Left lung (tissue), 14 donors: Measurements from ENCODE around the gene ERF. TPM values are rescaled to one million over a fixed set of nuclear protein-coding genes. Genes with fewer than 3 reads are reported as not detected.

Experiments
- ATAC-seq: fragments of 200-7000 bp; cut with Tn5 transposase; one replicate; pipeline ENCODE4 v1.9.1; 2020; ENCODE audit warnings: moderate library complexity
- DNase-seq, 4 donors: peaks; one replicate each; pipeline ENCODE4 v3.0.0-alpha.2; 2013 to 2020
- H3K27ac ChIP-seq, 2 donors: fragments of 200-600 bp; sonication (generic) in 1 of 2; one replicate each; pipeline versions ENCODE4 v1.5.0 to v1.8.0; 2020 to 2021
- H3K27me3 ChIP-seq, 2 donors: fragments of 200-600 bp; sonication (generic) in 1 of 2; one replicate each; pipeline versions ENCODE4 v1.5.0 to v1.8.0; 2020 to 2021
- H3K36me3 ChIP-seq, 2 donors: fragments of 200-600 bp; sonication (generic) in 1 of 2; one replicate each; pipeline versions ENCODE4 v1.5.0 to v1.8.0; 2020 to 2021
- H3K4me1 ChIP-seq, 2 donors: fragments of 200-600 bp; one replicate each; pipeline ENCODE4 v1.8.0; 2021
- H3K4me3 ChIP-seq, 2 donors: fragments of 200-600 bp; sonication (generic) in 1 of 2; one replicate each; pipeline versions ENCODE4 v1.5.0 to v1.8.0; 2020 to 2021; ENCODE audit warnings: mild to moderate bottlenecking in 1 of 2
- H3K9me3 ChIP-seq, 2 donors: fragments of 200-600 bp; sonication (generic) in 1 of 2; one replicate each; pipeline versions ENCODE4 v1.5.0 to v1.8.0; 2020 to 2021
- intact Hi-C, 2 donors: fragments of 100-400 bp; cut with DNase I; formaldehyde crosslinking; loops; one replicate each; pipeline versions ENCODE4 v1.11.2 to v1.14.2; 2022
- long read RNA-seq, 12 donors: library from polyadenylated mRNA in 2 of 12; unstranded in 2 of 12; transcript quantifications; one replicate each; pipeline ENCODE4 v2.0.0 and lab custom pipeline, GENCODE V29; 2019 to 2026
- polyA plus RNA-seq, 6 donors: library from polyadenylated mRNA; unstranded; fragments of 120-200 nt; gene quantifications; one replicate each; pipeline ENCODE4 v1.2.1, GENCODE V29; 2013; ENCODE audit not compliant: insufficient read length in 6 of 6
- total RNA-seq, 2 donors: library from RNA; stranded (reverse); fragmentation: NEBNext Ultra II Directional; extraction: Animal tissue kit (Norgen Biotek cat#: 25700); gene quantifications; one replicate each; pipeline ENCODE4 v1.2.1, GENCODE V29; 2021
- TF ChIP-seq, protein P1 (sequence below), 2 donors: fragments of 200-600 bp; sonication (generic) in 1 of 2; IDR thresholded peaks; one replicate each; pipeline versions ENCODE4 v1.5.0 to v1.8.0; 2021; ENCODE audit warnings: antibody characterized with exemption in 2 of 2
- donor health status: DM: no; HTN: yes; CAD: no.
- donor health status: DM: no; HTN: no; CAD: no.

Gene ERF
- total RNA-seq (10 to 100 TPM; 47.0 to 55.0 TPM), polyA plus RNA-seq (10 to 100 TPM; 42.9 to 56.4 (median 48.9) TPM)
- long read RNA-seq, donor 1, transcript ERF-201 (4 exons, 2,698 nt) = major isoform, 25 of 32 reads
- long read RNA-seq, donor 1, partial matches to known transcripts = 0 of 32 reads
- long read RNA-seq, donor 1, other reads (novel, unspliced or antisense) = 0 of 32 reads
- long read RNA-seq, donor 2, transcript ERF-201 (4 exons, 2,698 nt) = major isoform, 19 of 71 reads
- long read RNA-seq, donor 2, partial matches to known transcripts = 51 of 71 reads
- long read RNA-seq, donor 2, other reads (novel, unspliced or antisense) = 0 of 71 reads
- long read RNA-seq, donor 3, transcript ERF-201 (4 exons, 2,698 nt) = major isoform, 14 of 16 reads
- long read RNA-seq, donor 3, partial matches to known transcripts = 0 of 16 reads
- long read RNA-seq, donor 3, other reads (novel, unspliced or antisense) = 0 of 16 reads
- long read RNA-seq, donor 4 = 0 reads
- long read RNA-seq, donor 5, transcript ERF-201 (4 exons, 2,698 nt) = major isoform, 18 of 22 reads
- long read RNA-seq, donor 5, partial matches to known transcripts = 0 of 22 reads
- long read RNA-seq, donor 5, other reads (novel, unspliced or antisense) = 0 of 22 reads
- long read RNA-seq, donor 6, transcript ERF-201 (4 exons, 2,698 nt) = major isoform, 16 of 17 reads
- long read RNA-seq, donor 6, partial matches to known transcripts = 0 of 17 reads
- long read RNA-seq, donor 6, other reads (novel, unspliced or antisense) = 0 of 17 reads
- long read RNA-seq, donor 7, transcript ERF-201 (4 exons, 2,698 nt) = major isoform, 13 of 15 reads
- long read RNA-seq, donor 7, partial matches to known transcripts = 0 of 15 reads
- long read RNA-seq, donor 7, other reads (novel, unspliced or antisense) = 0 of 15 reads
- long read RNA-seq, donor 8, transcript ERF-201 (4 exons, 2,698 nt) = major isoform, 29 of 32 reads
- long read RNA-seq, donor 8, partial matches to known transcripts = 0 of 32 reads
- long read RNA-seq, donor 8, other reads (novel, unspliced or antisense) = 0 of 32 reads
- long read RNA-seq, donor 9 = 0 reads
- long read RNA-seq, donor 10 = 0 reads
- long read RNA-seq, donor 11 = 0 reads
- long read RNA-seq, donor 12, transcript ERF-201 (4 exons, 2,698 nt) = major isoform, 15 of 18 reads
- long read RNA-seq, donor 12, partial matches to known transcripts = 0 of 18 reads
- long read RNA-seq, donor 12, other reads (novel, unspliced or antisense) = 0 of 18 reads

DNA sequence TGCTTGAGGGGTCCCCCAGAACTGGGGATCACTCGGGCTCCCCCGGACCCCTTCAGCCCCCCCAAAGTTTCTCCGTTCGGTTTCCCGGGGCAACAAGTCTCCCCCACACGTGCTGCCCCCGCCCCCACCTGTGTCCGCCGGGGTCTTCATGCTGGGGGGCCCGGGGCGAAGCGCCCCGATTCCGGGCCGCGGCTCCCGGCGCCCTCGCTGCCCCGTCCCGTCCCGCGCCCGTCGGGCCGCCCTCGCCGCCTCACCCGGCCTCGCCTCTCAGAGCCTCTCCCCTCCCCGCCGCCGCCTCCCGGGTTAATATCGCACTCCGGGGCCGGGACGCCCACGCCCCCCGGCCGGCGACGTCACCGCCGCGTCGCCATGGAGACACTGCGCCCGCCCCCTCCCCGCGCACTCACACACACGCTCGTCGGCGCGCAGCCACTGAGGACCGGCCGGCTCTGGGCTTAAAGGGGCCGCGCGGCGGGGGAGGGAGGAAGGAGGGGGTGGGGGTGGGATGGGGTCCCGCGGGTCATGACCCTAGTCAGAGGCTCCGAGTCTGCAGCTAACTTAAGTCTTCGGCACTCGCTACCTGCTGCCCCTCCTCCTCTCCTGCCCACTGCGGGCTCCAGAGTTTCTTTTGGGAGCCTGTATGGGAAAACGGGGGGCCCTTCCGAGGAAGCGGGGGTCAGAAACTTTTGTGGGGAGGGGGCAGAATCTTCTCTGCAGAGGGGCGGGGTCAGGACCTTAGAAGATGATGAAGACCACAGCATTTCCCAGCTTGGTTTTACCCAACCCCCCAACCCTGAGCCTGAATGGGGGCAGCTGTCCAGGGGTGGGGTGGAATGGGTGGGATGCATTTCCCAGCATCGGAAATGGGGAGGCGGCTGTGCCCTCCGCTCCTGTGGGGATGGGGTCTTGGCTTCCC lies at the start of gene ERF:
Gene ERF, minus strand, starts transcription at position 279 of the 916 bp plus-strand sequence. Its CDS starts 129 bp downstream, at position 150.
- peak within 1 kb of the TSS; percentile 95 to 98 for H3K27ac ChIP-seq
- peaks cover 0 to 3% of the 10 kb centered on the region in 2 donors for H3K36me3 ChIP-seq
- H3K4me1 ChIP-seq = peaks cover 24 to 49% of the 10 kb centered on the region in 2 donors
- TF ChIP-seq, protein P1, sequence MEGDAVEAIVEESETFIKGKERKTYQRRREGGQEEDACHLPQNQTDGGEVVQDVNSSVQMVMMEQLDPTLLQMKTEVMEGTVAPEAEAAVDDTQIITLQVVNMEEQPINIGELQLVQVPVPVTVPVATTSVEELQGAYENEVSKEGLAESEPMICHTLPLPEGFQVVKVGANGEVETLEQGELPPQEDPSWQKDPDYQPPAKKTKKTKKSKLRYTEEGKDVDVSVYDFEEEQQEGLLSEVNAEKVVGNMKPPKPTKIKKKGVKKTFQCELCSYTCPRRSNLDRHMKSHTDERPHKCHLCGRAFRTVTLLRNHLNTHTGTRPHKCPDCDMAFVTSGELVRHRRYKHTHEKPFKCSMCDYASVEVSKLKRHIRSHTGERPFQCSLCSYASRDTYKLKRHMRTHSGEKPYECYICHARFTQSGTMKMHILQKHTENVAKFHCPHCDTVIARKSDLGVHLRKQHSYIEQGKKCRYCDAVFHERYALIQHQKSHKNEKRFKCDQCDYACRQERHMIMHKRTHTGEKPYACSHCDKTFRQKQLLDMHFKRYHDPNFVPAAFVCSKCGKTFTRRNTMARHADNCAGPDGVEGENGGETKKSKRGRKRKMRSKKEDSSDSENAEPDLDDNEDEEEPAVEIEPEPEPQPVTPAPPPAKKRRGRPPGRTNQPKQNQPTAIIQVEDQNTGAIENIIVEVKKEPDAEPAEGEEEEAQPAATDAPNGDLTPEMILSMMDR (IDR thresholded peaks at IDR 0.05) = peak in 1 of 2 donors; percentile 14
- DNase-seq = peak; percentile 94 to 98 (median 95)
- intact Hi-C loops = loop anchor here in 1 of 2 donors (5.0 kb wide), 1 partner anchor 32 kb away; no protein-coding TSS in a partner anchor
- peak; percentile 83 for ATAC-seq
- H3K9me3 ChIP-seq = no peaks in the 10 kb centered on the region
- H3K4me3 ChIP-seq = peak within 1 kb of the TSS; percentile 98 to 100
- peaks cover 0 to 19% of the 10 kb centered on the region in 2 donors for H3K27me3 ChIP-seq

DNA sequence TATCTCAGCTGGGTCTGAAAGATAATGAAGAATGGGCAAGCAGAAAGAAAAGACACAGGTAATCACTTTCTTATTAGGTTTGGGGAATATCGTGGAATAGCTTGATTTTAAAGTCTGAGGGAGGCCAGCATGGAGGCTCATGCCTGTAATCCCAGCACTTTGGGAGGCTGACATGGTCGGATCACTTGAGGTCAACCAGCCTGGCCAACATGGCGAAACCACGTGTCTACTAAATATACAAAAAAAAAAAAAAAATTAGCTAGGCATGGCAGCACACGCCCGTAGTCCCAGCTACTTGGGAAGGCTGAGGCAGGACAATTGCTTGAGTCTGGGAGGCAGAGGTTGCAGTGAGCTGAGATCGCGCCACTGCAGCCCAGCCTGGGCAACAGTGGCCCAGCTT lies 48.9 kb upstream of the ERF start:
- intact Hi-C loops = no loop called here
- Histone ChIP-seq H3K4me3 (no peak overlapping the region), H3K9me3 (no peaks in the 10 kb centered on the region), H3K36me3 (no peaks in the 10 kb centered on the region), H3K27ac (no peak overlapping the region), H3K4me1 (peaks cover 0 to 9% of the 10 kb centered on the region in 2 donors), H3K27me3 (no peaks in the 10 kb centered on the region)
- TF ChIP-seq, protein P1 (IDR thresholded peaks at IDR 0.05) = no peak
- ATAC-seq (no peak), DNase-seq (no peak)

DNA sequence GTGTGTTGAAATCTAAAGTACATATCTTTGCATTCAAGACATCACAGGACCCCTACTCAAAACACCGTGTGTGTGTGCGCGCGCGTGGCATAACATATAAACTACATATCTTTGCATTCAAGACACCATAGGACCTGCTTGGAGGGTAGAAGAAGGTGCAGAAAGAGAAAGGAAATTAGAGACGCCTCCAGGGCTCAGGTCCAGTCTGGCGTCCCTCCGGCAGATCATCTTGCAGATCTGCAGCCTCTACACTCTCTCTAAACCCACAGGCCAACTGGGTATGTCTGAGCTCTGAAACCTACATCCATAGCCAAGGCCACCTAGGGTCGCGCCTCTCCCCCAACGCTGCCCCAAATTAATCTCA lies 48.2 kb upstream of the ERF start:
- peaks cover 0 to 9% of the 10 kb centered on the region in 2 donors for H3K4me1 ChIP-seq
- no peaks in the 10 kb centered on the region for H3K27me3 ChIP-seq
- no peak for ATAC-seq
- H3K9me3 ChIP-seq = no peaks in the 10 kb centered on the region
- TF ChIP-seq, protein P1 (IDR thresholded peaks at IDR 0.05) = no peak
- H3K27ac ChIP-seq = no peak overlapping the region
- intact Hi-C loops = no loop called here
- peak overlapping the region in 1 of 2 donors; percentile 70 for H3K4me3 ChIP-seq
- no peak for DNase-seq
- no peaks in the 10 kb centered on the region for H3K36me3 ChIP-seq

DNA sequence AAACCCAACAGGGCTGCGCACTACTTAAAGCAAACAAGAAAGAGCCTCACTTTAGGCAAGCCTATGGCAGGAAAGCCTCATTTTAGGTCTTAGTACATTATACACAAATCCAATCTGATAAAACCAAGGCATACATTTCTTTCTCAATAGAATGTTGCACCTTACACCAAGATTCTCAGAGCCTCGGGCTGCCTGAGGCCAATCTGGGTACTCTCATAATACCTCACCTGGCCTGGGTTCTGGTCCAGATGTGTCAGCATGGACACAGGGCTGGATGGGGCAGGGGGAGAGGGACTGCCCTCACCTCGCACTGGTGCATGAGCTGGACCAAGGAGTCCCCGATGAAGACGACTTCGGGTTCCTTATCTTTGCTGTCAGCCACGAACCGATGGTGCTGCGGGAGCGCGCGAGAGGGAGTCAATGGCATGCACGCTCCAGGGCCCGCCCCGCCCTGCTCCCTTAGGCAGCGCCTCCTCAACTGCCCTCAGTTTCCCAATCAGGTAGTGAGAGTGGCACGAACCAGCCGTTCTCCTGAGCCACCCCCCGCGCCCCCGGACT lies 46.8 kb upstream of the ERF start, which contains the start of gene PRR19:
Gene PRR19, plus strand, starts transcription at position 487 of the 558 bp plus-strand sequence. CDS start 7,453 bp downstream, outside the sequence.
- TF ChIP-seq, protein P1 (IDR thresholded peaks at IDR 0.05) = no peak
- DNase-seq (no peak), ATAC-seq (peak; percentile 58)
- no peaks in the 10 kb centered on the region for H3K36me3 ChIP-seq
- no peaks in the 10 kb centered on the region for H3K9me3 ChIP-seq
- H3K4me1 ChIP-seq = peaks cover 0 to 9% of the 10 kb centered on the region in 2 donors
- H3K4me3 ChIP-seq = peak within 1 kb of the TSS; percentile 58 to 70
- peak within 1 kb of the TSS in 1 of 2 donors; percentile 61 for H3K27ac ChIP-seq
- intact Hi-C loops = no loop called here
- no peaks in the 10 kb centered on the region for H3K27me3 ChIP-seq
